ENCODE data around the gene IDUA. TPM values are rescaled to one million over a fixed set of nuclear protein-coding genes. Genes with fewer than 3 reads are reported as not detected.

IDUA gene
- total and polyA plus RNA-seq, 12 donors: 4.6 to 13.3 (median 8.7) TPM

DNA sequence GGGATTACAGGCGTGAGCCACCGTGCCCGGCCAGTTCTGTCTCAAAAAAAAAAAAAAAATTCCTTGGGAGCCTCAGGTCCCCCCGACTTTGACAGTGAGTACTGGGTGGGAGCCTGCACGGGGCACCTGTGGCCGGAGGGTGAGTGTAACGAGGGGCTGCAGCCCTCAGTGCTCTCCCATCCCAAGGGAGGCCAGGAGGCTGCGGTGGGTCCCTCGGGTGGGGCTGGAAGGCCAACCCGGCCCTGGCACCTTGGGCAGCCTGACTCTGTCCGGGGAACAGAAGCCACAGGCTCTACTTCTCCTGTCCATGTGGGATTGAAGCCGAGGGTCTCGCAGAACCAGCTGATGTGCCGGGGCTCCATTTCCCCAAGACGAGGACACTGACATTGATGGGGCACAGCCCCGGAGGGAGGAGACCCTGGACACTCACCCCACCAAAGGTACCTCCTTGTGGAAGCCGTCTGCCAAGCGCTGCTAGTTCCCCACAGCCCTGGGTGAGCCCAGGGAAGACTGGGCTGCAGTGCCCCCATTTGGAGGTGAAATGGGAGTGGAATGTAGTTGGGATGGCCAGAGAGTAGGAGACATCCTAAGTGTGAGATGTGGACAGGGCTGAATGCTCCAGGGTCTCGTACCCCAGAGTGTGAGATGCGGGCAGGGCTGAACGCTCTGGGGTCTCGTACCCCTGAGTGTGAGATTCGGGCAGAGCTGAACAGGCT lies 8.6 kb downstream of the IDUA start:
- no peak overlapping the region for H3K4me3 ChIP-seq
- peaks cover 11 to 46% (median 37%) of the 10 kb centered on the region in 7 donors for H3K27me3 ChIP-seq
- DNase-seq: no peak
- 87 to 92% methylated on average over 22 to 23 of the region's 23 CpGs for WGBS, 2 donors
- no peak overlapping the region for H3K27ac ChIP-seq
- H3K36me3 ChIP-seq: peaks cover 0 to 9% (median 0%) of the 10 kb centered on the region in 9 donors
- TF ChIP-seq CTCF (IDR thresholded peaks at IDR 0.05): no peak
- intact Hi-C loops (cut with DNase I): loop anchor here in 1 of 10 donors (5.0 kb wide), 1 partner anchor 253 kb away; no protein-coding TSS in a partner anchor
- no peak for ATAC-seq
- no peaks in the 10 kb centered on the region for H3K9me3 ChIP-seq
- H3K4me1 ChIP-seq: peaks cover 0 to 15% (median 7%) of the 10 kb centered on the region in 9 donors

GRCh38 chr4:996030-996996 lies 9.5 kb downstream of the IDUA start:
- Histone ChIP-seq H3K27ac (no peak overlapping the region), H3K4me3 (no peak overlapping the region), H3K4me1 (peaks cover 0 to 15% (median 7%) of the 10 kb centered on the region in 9 donors), H3K9me3 (no peaks in the 10 kb centered on the region), H3K36me3 (peaks cover 0 to 5% (median 0%) of the 10 kb centered on the region in 9 donors), H3K27me3 (peaks cover 20 to 54% (median 46%) of the 10 kb centered on the region in 7 donors)
- TF ChIP-seq CTCF (IDR thresholded peaks at IDR 0.05): no peak
- intact Hi-C loops (cut with DNase I): loop anchor here in 1 of 10 donors (5.0 kb wide), 1 partner anchor 254 kb away; no protein-coding TSS in a partner anchor
- no peak for ATAC-seq
- DNase-seq: no peak
- WGBS, 2 donors: 68 to 74% methylated on average over 15 of the region's 15 CpGs

DNA sequence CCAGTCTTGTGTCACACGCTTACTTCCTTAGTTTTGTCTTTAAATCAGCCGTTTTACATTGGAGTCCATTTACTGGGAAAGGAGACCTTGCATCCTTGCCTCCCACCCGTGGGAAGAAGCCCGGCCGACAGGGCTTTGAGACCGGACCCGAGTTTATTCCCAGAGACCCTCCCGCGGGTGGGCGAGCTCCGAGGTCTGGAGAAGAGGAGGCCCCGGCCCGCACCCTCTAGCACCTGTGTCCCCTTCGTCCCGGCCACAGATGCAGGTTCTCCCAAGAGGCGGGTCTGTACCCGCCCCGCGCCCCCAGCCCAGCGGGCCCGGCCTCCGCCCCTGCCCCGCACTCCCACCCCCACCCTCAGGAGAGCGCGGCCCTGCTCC lies 10.1 kb downstream of the IDUA start:
- Histone ChIP-seq H3K36me3 (no peaks in the 10 kb centered on the region), H3K4me3 (peak overlapping the region in 8 of 10 donors; percentile 14 to 48 (median 44)), H3K27ac (no peak overlapping the region), H3K4me1 (peaks cover under 1 to 20% (median 7%) of the 10 kb centered on the region in 9 donors), H3K9me3 (no peaks in the 10 kb centered on the region), H3K27me3 (peaks cover 26 to 61% (median 52%) of the 10 kb centered on the region in 7 donors)
- DNase-seq (no peak), ATAC-seq (no peak)
- no peak for TF ChIP-seq CTCF (IDR thresholded peaks at IDR 0.05)
- intact Hi-C loops (cut with DNase I): loop anchor here in 1 of 10 donors (5.0 kb wide), 1 partner anchor 255 kb away; no protein-coding TSS in a partner anchor
- WGBS, 2 donors: 9 to 10% methylated on average over 25 of the region's 25 CpGs
